ENCODE measurements around the gene MLIP.

GRCh38 chr6:54232703-54233102 lies 121.5 kb downstream of the MLIP start:
- no peak for TF ChIP-seq POLR2AphosphoS5 (IDR thresholded peaks at IDR 0.05)
- TF ChIP-seq, protein P1, sequence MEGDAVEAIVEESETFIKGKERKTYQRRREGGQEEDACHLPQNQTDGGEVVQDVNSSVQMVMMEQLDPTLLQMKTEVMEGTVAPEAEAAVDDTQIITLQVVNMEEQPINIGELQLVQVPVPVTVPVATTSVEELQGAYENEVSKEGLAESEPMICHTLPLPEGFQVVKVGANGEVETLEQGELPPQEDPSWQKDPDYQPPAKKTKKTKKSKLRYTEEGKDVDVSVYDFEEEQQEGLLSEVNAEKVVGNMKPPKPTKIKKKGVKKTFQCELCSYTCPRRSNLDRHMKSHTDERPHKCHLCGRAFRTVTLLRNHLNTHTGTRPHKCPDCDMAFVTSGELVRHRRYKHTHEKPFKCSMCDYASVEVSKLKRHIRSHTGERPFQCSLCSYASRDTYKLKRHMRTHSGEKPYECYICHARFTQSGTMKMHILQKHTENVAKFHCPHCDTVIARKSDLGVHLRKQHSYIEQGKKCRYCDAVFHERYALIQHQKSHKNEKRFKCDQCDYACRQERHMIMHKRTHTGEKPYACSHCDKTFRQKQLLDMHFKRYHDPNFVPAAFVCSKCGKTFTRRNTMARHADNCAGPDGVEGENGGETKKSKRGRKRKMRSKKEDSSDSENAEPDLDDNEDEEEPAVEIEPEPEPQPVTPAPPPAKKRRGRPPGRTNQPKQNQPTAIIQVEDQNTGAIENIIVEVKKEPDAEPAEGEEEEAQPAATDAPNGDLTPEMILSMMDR (IDR thresholded peaks at IDR 0.05 in 8 of 11, conservative IDR thresholded peaks at IDR 0.05 in 3 of 11) = no peak

Measured in spleen (tissue), 7 donors.